Mammary epithelial cell (primary cell): ENCODE data around the gene UPK3A.

Experiments
- CTCF ChIP-seq, 2 donors: IDR thresholded peaks in 1 of 2; conservative IDR thresholded peaks in 1 of 2; 2 replicates each; pipeline ENCODE4 v1.5.1; 2011 to 2012; ENCODE audit warnings: inconsistent platforms in 2 of 2, low read length in 2 of 2, mild to moderate bottlenecking in 2 of 2, control low read depth in 1 of 2, low read depth in 1 of 2; ENCODE audit not compliant: insufficient read depth in 1 of 2; ENCODE audit errors: extremely low read depth in 1 of 2
- EZH2 ChIP-seq: IDR thresholded peaks from 2 replicates; pipeline ENCODE4 v1.6.1; 2012; ENCODE audit warnings: low read length, inconsistent platforms, borderline replicate concordance

DNA sequence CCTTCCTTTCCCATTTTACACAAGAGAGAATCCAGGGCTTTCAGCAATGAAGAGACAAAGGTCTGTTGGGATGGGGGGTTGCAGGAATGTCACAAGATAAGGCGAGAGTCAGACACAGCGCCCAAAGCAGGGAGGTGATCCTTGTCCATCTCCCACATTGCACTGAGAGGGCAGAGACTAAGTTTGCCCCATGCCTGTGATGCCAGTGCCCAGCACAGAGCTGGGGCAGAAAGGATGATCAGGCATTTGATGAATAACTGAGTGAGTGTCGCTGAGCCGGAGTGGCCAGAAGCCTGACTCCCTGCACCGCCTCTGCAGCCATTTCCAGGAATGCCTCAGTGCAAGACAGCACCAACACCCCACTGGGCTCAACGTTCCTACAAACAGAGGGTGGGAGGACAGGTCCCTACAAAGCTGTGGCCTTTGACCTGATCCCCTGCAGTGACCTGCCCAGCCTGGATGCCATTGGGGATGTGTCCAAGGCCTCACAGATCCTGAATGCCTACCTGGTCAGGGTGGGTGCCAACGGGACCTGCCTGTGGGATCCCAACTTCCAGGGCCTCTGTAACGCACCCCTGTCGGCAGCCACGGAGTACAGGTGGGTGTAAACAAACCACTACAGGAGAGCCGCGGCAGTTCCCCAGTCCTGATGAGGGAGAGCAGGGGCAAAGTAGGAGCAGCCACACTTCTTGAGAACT lies 2.3 kb downstream of the UPK3A start:
- TF ChIP-seq CTCF (conservative IDR thresholded peaks at IDR 0.05 in 1 of 2, IDR thresholded peaks at IDR 0.05 in 1 of 2; ENCODE audit: extremely low read depth in 1 of 2, insufficient read depth in 1 of 2, low read depth in 1 of 2, low read length in 2 of 2) (no peak), EZH2 (no peak)
